ENCODE results near the gene ERAP2. TPM values are rescaled to one million over a fixed set of nuclear protein-coding genes. Genes with fewer than 3 reads are reported as not detected.

The ERAP2 gene
- total and polyA plus RNA-seq, 2 of the 13 experiments (the other 11 are each of a cell fraction or from before 2014, with no cell fraction given) = 12.8 to 16.6 TPM

- TF ChIP-seq POLR2A (IDR thresholded peaks at IDR 0.05; ENCODE audit: insufficient read depth in 1 of 2, low read depth in 2 of 2, low read length in 2 of 2) (peak in 1 of 2 experiments; percentile 43; a peak in 1 of 4 replicates), ZNF10 (CRISPR knock-in tag; IDR thresholded peaks at IDR 0.05; ENCODE audit: borderline replicate concordance, low read depth) (no peak), TOPORS (CRISPR knock-in tag; IDR thresholded peaks at IDR 0.05) (peak; percentile 63), SMARCC2 (IDR thresholded peaks at IDR 0.05) (no peak), UBTF (CRISPR knock-in tag; IDR thresholded peaks at IDR 0.05) (peak; percentile 80), NFAT5 (CRISPR knock-in tag; IDR thresholded peaks at IDR 0.05) (no peak), PRDM4 (CRISPR knock-in tag; IDR thresholded peaks at IDR 0.05; ENCODE audit: borderline replicate concordance) (no peak), NFKB2 (CRISPR knock-in tag; IDR thresholded peaks at IDR 0.05; ENCODE audit: borderline replicate concordance) (peak; percentile 50; the same call in 1 of the 2 replicates), ZNF746 (CRISPR knock-in tag; IDR thresholded peaks at IDR 0.05) (peak; percentile 75; the same call in 1 of the 2 replicates), NAIF1 (CRISPR knock-in tag; IDR thresholded peaks at IDR 0.05; ENCODE audit: borderline replicate concordance) (no peak; the same call in 1 of the 2 replicates), ATF2 (CRISPR knock-in tag; IDR thresholded peaks at IDR 0.05) (peak; percentile 80), U2AF1 (optimal IDR thresholded peaks at IDR 0.05; ENCODE audit: low read depth, low read length) (peak; percentile 55), ZBTB21 (CRISPR knock-in tag; IDR thresholded peaks at IDR 0.05) (no peak), MAFG (CRISPR knock-in tag; IDR thresholded peaks at IDR 0.05) (no peak), ZNF704 (CRISPR knock-in tag; IDR thresholded peaks at IDR 0.05; ENCODE audit: borderline replicate concordance) (no peak; the same call in 1 of the 2 replicates)
These were observed 59.5 kb downstream of the ERAP2 start, which contains the start of gene LNPEP (continued) for GRCh38 chr5:96935559-96936430.

Measured in HepG2 (cell line).